ENCODE results near the gene WNT7A.

WNT7A gene

DNA sequence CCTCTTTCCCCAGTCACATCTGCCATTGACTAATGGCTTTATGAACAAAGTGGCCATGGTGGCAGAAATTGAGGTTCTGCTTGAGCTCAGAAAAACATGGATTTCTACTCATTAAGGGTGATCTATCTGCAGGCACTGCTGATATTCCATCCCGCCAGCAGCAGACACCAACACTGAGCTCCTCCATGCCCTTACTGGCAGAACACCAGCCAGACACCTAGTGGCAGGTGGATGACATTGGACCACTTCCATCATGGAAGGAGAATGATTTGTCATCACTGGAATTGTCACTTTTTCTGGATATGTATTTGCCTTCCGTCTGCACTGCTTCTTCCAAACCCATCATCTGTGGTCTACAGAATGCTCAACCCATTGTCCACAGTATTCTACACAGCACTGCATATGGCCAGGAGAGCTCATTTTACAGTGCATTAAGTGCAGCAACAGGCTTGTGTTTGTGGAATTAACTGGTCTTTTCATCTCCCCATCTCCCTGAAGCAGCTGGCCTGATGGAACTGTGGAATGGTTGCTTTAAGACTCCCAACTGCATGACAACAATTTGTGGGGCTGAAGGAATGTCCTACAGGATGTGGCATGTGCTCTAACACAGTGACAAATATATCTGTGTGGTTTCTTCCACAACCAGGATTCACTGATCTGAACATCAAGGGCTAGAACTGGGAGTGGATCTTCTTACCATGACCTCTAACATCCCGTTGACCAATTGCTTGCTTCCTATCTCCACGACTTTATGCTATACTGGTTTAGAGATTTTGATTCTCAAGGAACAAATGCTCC is 103.4 kb downstream of the WNT7A start:
- DNase-seq (ENCODE audit: low read depth in 1 of 2, low spot score in 1 of 2) = no peak

DNA sequence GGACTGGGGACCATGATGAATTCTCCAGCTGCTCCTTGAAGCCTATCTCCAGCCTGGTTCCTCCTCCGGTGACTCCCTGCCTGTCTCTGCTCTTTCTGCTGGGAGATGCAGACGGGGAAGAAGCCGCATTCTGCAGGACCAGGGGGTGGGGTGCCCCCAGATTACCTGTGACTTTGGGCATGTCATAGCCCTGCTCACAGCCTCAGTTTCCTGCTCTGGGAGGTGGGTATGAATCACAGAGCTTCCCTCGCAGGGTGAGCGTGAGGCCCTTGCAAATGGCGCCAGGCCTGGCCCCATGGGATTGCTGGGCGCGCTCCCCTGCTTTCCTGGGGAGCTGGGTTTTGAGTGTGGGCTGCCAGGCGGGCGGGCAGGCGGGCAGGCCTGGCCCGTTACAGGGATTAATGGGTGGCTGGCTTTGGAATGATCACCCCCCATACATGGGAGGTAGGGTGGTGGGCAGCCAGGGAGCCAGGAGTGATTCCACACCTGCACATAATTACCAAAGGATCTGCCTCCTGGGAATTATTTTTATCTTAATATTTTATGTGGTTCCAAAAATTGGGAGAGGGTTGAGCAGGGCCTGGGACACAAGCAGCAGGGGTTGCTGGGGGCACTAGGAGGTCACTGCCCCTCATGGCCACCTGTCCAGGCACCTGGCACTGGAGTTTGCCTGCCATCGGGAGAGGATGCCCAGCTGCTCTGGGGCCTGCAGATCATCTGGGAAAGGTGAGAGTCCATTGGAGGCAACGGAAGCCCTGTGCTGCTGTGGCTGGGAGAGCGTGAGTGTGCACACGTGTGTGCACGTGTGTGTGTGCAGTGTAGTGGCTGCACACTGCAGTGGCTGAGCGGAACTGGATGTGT is 106.8 kb downstream of the WNT7A start:
- no peak for DNase-seq (ENCODE audit: low read depth in 1 of 2, low spot score in 1 of 2)

DNA sequence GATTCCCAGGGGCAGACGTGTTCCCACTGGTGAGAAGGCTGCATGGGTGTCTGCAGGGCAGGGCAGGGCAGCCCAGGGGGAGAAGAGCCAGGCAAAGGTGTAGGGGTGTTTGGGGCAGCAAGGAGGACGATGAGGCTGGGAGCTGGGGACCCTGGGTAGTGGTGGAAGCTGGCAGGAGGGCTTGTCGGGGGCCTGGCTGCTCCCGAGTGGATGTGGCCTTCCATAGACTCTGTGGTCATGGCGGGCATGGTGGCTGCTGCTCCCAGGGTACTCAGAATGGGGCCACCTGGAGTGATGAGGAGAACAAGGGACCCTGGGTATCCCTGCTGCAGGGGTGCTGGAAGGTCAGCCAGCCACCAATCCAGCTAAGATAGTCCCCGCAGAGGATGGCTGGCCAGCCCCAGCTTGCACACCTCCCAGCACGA is 107.5 kb downstream of the WNT7A start:
- no peak for DNase-seq (ENCODE audit: low read depth in 1 of 2, low spot score in 1 of 2)

DNA sequence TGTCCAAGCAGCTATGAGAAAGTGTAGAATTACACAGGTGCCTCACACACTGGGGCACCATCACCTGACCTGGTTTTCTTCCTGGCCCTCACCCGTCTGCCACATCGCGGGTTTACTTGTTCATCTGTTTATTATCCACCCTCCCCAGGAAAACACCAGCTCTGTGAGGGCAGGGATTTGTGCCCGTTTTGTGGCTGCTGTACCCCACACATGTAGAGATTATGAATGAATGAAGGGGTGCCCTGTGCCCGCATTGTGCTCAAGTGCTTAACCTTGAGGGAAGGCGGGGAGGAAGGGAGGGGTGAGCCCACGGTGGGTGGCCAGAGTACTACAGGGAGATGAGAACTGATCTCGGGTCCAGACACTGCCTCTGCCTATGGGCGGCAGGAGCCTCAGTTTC is 108.4 kb downstream of the WNT7A start:
- no peak for DNase-seq (ENCODE audit: low read depth in 1 of 2, low spot score in 1 of 2)

DNA sequence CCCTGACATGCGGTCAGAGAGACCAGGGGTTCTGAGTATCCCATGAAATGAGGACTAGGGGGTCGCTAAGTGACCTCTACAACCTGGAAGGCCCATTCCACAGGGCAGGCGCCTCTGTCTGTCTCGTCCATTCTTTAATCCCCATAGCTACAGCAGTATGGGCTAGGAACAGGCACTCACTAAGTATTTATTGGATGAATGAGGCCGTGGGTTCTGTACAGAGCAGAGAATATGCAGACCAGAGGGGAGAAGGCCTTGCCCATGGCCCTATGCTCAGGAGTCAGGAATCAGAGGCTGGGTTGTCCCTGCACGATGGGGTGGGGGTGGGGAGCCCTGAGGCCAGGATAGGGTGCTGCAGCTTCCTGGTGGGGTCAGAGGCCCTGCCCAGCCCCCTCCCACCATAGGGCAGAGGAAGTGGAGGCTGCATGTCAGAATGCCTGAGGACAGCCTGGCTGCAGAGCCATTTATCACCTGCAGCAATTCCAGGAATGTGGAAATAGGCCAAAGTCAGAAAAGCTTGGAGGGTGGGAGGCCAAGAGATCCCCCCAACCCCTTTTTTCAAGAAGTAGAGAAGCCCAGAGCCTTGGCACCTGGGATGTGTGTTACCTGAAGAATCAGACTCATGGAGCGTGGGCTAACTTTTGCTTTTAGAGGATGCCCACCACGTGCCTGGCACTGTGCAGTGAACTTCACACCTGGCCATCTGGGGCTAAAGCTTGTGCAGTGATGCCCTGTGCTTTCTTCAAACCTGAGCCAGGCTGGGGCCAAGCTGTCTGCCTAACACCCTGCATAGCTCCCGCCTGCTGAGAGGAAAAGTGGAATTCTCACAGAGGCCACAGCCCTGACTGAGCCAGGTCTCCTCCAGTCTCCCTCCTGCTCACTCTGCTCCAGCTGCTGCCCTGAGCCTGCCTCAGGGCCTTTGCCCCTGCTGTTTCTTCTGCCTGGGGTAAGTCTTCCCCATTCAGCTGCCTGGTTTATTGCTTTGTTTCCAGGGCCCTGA is 109.4 kb downstream of the WNT7A start:
- DNase-seq (ENCODE audit: low read depth in 1 of 2, low spot score in 1 of 2) = no peak

DNA sequence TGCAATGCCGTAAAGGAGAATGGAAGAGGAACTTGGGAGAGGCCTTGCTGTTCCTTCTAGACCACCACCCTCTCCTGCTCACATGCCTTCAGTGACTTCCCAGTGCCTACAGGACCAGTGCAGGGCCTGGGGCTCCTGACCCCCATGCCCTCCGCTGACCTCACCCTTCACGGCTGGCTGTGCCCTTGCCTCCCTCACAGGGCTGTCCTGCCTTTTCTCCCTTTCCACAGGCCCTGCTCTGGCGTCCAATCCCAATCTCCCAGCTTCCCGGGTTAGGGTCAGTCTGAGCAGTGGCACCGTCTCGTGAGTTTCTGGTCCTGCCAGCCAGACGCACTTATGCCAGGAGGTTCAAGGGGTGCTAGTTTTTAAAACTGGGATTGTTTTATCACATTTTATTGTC is 110.4 kb downstream of the WNT7A start:
- no peak for DNase-seq (ENCODE audit: low read depth in 1 of 2, low spot score in 1 of 2)

DNA sequence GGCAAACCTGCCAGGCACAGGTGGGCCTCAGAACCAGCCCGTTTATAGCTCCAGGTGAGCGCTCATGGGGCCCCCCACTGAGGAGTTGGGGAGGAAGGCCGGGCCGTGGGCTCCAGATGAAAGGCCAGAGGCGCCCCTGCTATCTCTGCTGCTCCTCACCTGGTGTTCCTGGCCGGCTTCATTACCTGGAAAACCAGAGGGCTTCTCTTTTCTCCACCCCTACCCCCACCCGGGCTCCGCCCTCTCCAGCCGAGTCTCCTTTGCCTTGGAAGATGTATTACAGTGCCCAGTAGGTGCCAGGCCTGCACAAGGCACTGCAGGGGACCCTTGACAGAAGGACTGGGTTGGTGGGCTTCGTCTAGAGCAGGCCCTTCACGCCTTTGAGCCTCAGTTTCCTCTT is 111.4 kb downstream of the WNT7A start:
- no peak for DNase-seq (ENCODE audit: low read depth in 1 of 2, low spot score in 1 of 2)

DNA sequence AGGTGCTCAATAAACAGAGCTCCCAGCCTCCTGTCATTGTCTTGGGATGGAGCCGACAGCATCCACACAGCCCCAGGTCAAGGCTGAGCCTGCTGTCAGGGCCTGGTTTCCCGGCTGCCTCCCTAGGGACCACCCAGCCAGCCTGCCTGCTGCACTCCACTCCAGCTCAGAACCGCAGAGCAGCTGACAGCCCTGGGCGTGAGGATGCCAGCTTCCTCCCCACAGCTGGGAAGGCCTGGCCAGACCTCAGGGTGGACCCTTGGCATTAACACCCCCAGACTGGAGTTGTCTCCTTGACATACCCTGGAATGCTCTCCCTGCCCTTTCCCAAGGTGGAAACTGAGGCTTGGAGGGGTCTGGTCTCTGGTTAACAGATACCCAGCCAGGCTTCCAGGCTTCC is 112.0 kb downstream of the WNT7A start:
- DNase-seq (ENCODE audit: low read depth in 1 of 2, low spot score in 1 of 2) = no peak

DNA sequence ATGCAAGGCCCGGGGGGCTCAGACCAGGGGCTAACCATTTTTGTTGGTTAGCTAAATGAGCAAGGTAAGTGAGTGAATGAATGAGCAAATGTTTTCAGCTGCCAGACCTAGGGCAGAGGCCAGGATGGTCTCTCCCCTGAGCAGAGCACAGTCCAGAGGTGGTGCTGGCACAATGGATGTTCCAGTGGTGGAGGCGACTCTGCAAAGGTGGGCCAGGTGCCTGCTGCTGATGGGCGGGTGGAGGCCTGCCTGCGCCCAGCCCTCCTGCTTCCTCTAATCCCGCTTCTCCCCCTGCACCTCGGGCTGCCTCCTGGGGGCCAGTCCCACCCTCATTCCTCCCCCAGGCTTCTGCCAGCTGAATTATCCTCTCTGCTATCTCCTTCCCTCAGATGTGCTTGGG is 112.8 kb downstream of the WNT7A start:
- no peak for DNase-seq (ENCODE audit: low read depth in 1 of 2, low spot score in 1 of 2)

Measured in activated T-helper 1 cell treated with anti-CD3 and anti-CD28 coated beads, Interleukin-2, amount 50 U/mL, for 16 hours (primary cell).